ENCODE measurements around the gene GTPBP2.

DNA sequence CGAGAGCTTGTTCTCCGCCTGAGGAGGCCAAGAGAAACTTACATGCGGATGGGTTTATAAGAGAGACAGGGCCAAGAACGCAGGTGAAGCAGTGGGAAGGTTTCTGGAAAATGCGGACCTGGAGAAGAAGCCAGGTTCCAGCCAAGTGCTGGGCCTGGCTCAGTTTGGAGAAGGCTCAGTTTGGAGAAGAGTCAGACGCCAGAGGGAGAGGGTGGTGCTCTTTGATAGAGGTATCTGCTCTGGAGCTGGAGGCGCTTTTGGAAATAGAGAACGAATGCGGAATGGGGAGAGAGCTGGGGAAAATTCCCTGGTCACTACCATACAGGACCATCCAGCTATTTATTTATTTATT is 16.5 kb upstream of the GTPBP2 start:
- TF ChIP-seq CTCF (conservative IDR thresholded peaks at IDR 0.05; ENCODE audit: low read depth, low read length) = no peak
- TF ChIP-seq RCOR1 (IDR thresholded peaks at IDR 0.05; ENCODE audit: insufficient replicate concordance, low read length) = no peak
- TF ChIP-seq NFE2L2 (IDR thresholded peaks at IDR 0.05; ENCODE audit: low read depth, low read length) = no peak
- TF ChIP-seq CHD1 (IDR thresholded peaks at IDR 0.05; ENCODE audit: low read depth, low read length) = no peak
- TF ChIP-seq, protein P1, sequence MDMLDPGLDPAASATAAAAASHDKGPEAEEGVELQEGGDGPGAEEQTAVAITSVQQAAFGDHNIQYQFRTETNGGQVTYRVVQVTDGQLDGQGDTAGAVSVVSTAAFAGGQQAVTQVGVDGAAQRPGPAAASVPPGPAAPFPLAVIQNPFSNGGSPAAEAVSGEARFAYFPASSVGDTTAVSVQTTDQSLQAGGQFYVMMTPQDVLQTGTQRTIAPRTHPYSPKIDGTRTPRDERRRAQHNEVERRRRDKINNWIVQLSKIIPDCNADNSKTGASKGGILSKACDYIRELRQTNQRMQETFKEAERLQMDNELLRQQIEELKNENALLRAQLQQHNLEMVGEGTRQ (IDR thresholded peaks at IDR 0.05; ENCODE audit: low read depth, low read length) = no peak
- no peak for TF ChIP-seq POLR2A (IDR thresholded peaks at IDR 0.05; ENCODE audit: low read depth, low read length)
- TF ChIP-seq MAZ (IDR thresholded peaks at IDR 0.05; ENCODE audit: borderline replicate concordance, low read depth, low read length) = no peak

Measured in IMR-90 (cell line).